Inflammatory macrophage (primary cell): ENCODE data around the gene EVC.
"Not testable (repeated sequence)": the region's sequence is repeated elsewhere in the genome, so short reads cannot be mapped to it uniquely, and the experiment has no call there.

Source experiments
- DNase-seq, 2 donors: peaks; one replicate each; pipeline ENCODE4 v3.0.0-alpha.2; 2020 to 2022

EVC gene

DNA sequence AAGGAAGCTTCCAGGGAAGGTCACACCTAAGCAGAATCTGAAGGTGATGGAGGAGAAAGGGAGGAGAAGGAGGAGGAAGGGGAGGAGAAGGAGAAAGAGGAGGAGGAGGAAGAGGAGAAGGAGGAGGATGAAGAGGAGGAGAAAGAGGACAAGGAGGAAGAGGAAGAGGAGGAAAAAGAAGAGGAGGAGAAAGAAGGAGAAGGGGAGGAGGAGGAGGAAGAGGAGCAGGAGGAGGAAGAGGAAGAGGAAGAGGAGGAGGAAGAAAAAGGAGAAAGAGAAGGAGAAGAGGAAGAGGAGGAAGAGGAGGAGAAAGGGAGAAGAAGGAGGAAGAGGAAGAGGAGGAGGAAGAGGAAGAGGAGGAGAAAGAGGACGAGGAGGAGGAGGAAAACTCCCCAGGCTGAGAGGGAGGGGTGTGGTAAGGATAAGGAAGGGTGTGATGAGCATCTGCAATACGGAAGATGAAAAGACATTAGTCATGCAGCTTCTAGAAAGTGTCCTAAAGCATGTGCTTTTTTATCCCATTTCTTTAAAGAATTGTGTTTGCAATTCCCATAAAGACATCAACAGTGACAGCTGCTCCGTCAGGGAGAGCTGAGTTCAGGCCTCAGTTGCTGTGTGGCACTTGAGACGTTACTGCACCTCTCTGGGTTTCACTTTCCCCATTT is 140.8 kb downstream of the EVC start:
- no peak for DNase-seq

DNA sequence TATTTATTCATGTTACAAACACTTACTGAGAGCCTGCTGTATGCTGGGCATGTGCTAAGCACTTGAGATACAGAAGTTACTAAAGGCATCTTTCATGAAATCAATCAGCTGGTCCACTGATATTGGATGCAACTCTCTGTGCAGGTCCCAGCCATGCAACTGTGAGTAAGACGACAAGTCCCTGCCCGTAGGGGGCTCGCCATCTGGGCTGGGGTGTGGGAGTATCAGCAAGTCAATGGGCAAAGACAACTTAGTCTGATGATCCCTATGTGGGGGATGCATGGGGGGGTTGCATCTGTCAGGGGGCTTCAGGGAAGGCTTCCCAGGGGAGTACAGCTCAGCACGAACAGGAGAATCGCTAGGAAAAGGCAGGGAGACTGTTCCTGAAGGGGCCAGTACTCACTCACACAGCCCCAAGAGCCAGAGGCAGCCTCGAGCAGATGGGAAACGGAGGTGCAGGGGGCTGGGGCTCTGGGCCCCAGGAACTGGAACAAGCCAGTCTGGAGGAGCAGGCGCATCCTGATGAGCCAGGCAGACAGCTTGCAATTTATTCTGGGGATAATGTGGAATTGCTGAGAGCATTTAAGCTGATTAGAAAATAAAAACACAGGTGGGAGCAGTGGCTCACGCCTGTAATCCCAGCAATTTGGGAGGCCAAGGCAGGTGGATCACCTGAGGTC is 141.7 kb downstream of the EVC start:
- DNase-seq: no peak

DNA sequence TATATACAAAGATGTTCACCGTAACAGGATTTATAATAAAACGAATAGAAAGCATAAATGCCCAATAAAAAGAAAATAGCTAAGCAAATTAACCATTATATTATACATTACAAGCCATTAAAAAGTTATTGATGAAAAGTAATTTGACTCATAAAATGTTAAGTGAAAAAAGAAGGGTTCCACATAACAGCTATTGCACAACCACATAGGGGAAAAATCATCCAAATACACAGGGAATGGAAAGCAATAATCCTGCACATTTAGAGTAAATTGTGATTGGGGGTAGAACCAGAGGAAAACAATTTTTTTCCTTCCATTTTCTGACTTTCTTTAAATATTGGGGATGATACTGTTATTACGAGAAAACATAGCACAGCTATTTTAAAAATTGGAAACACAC is 143.9 kb downstream of the EVC start:
- DNase-seq: no peak

DNA sequence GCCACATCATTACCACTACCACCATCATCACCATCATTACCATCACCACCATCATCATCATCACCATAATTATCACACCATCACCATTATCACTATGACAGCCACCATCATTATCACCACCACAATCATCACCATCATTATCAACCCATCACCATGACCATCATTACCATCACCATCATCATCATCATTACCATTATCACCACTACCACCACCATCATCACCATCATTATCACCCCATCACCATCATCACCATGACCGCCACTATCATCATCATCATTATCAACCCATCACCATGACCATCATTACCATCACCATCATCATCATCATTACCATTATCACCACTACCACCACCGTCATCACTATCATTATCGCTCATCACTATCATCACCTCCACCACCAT is 145.4 kb downstream of the EVC start:
- DNase-seq: not testable (repeated sequence)

GRCh38 chr4:5857199-5857598 is 146.2 kb downstream of the EVC start:
- no peak for DNase-seq

- DNase-seq: no peak
Observed at GRCh38 chr4:5858020-5858769, 147.2 kb downstream of the EVC start.

DNA sequence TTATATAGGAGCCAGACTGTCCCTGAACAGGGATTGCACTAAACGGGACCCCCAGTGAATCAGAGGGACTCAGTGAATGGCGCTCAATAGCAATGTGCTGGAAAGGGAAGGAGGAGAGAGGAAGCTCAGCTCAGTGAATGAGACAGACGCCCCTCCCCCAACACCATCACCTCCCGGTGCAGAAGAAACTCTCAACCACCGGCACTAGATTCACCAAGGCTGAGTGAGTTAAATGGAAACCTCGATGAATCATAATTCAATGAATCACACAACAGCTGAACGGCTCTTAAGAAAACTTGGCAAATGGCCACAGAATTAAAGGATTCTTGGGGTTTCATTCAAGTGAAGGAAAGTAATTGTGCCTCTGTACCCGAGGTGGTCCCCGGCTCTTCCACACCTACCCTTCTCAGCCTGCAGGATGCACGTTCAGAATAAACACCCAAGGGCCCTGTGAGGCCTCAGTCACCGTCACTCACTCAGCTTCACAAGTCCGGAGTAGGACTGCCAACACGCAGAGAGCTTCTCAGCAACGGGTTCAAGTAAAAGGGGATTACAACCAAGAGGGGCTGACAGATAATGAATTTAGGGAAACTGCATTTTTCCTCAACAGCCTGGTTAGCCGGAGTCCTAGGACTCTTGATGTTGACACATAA is 152.6 kb downstream of the EVC start:
- no peak for DNase-seq
